Tibial nerve (tissue), 4 donors: ENCODE data around the gene SLC25A45.

Experiments
- EP300 ChIP-seq, 2 donors: sonication (generic); formaldehyde crosslinking; IDR thresholded peaks; one replicate each; pipeline ENCODE4 v1.6.1; 2017; ENCODE audit warnings: antibody characterized with exemption in 2 of 2, mild to moderate bottlenecking in 1 of 2
- POLR2A ChIP-seq, 2 donors: fragments of 450-650 bp; IDR thresholded peaks; one replicate each; pipeline ENCODE4 v1.6.1; 2017; ENCODE audit warnings: antibody characterized with exemption in 2 of 2, mild to moderate bottlenecking in 2 of 2, moderate library complexity in 2 of 2
- TF ChIP-seq, protein P1 (sequence below), 5 experiments: fragments of 200-600 bp in 3 of 5; fragments of 450-650 bp in 2 of 5; sonication (generic) in 3 of 5; IDR thresholded peaks; one replicate each; pipeline ENCODE4 v1.5.1; 2016 to 2019; ENCODE audit warnings: antibody characterized with exemption in 5 of 5, mild to moderate bottlenecking in 3 of 5, moderate library complexity in 2 of 5

- TF ChIP-seq, protein P1, sequence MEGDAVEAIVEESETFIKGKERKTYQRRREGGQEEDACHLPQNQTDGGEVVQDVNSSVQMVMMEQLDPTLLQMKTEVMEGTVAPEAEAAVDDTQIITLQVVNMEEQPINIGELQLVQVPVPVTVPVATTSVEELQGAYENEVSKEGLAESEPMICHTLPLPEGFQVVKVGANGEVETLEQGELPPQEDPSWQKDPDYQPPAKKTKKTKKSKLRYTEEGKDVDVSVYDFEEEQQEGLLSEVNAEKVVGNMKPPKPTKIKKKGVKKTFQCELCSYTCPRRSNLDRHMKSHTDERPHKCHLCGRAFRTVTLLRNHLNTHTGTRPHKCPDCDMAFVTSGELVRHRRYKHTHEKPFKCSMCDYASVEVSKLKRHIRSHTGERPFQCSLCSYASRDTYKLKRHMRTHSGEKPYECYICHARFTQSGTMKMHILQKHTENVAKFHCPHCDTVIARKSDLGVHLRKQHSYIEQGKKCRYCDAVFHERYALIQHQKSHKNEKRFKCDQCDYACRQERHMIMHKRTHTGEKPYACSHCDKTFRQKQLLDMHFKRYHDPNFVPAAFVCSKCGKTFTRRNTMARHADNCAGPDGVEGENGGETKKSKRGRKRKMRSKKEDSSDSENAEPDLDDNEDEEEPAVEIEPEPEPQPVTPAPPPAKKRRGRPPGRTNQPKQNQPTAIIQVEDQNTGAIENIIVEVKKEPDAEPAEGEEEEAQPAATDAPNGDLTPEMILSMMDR (IDR thresholded peaks at IDR 0.05): no peak
- TF ChIP-seq POLR2A (IDR thresholded peaks at IDR 0.05): no peak
- TF ChIP-seq EP300 (IDR thresholded peaks at IDR 0.05): no peak
These were observed 21.8 kb upstream of the SLC25A45 start for GRCh38 chr11:65404210-65404609.
